DOHH2 (cell line): ENCODE results near the gene BFSP1.

Experiments used
- EZH2phosphoT487 ChIP-seq: fragments of 200-600 bp; sonication (generic); IDR thresholded peaks from 2 replicates; pipeline ENCODE4 v1.6.1; 2017; ENCODE audit warnings: borderline replicate concordance, mild to moderate bottlenecking, antibody characterized with exemption, low read length, moderate library complexity, mixed read lengths
- TF ChIP-seq, protein P1 (sequence below): fragments of 200-600 bp; sonication (generic); IDR thresholded peaks from one replicate; pipeline ENCODE4 v1.5.1; 2014; ENCODE audit warnings: antibody characterized with exemption, mild to moderate bottlenecking, low read depth, low read length; ENCODE audit not compliant: poor library complexity, severe bottlenecking

DNA sequence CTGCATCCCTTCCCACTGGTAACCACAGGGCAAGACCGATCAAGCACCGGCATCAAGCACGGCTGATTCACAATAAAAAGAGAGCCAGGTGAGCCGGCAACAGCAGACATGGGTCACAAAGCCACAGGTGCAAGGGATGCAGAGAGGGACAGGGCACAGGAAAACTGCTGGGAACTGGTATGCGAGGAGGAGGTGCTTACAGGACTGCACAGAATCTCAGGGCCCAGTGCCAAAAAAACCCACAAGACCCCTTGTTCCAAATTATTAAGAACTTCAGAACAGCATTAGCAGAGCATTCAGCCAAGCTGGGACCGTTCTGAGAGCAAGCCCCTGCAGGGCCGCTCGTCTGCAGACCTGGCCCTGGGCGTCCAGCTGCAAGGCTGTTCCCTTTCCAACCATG, 35.4 kb downstream of the BFSP1 start:
- TF ChIP-seq EZH2phosphoT487 = no peak
- TF ChIP-seq, protein P1, sequence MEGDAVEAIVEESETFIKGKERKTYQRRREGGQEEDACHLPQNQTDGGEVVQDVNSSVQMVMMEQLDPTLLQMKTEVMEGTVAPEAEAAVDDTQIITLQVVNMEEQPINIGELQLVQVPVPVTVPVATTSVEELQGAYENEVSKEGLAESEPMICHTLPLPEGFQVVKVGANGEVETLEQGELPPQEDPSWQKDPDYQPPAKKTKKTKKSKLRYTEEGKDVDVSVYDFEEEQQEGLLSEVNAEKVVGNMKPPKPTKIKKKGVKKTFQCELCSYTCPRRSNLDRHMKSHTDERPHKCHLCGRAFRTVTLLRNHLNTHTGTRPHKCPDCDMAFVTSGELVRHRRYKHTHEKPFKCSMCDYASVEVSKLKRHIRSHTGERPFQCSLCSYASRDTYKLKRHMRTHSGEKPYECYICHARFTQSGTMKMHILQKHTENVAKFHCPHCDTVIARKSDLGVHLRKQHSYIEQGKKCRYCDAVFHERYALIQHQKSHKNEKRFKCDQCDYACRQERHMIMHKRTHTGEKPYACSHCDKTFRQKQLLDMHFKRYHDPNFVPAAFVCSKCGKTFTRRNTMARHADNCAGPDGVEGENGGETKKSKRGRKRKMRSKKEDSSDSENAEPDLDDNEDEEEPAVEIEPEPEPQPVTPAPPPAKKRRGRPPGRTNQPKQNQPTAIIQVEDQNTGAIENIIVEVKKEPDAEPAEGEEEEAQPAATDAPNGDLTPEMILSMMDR = no peak
